ENCODE results near the gene MKRN2. TPM values are rescaled to one million over a fixed set of nuclear protein-coding genes. Genes with fewer than 3 reads are reported as not detected.
A peak's percentile ranks its signal among the peaks of the same experiment; 100 is the strongest.
"Not testable (repeated sequence)": the region's sequence is repeated elsewhere in the genome, so short reads cannot be mapped to it uniquely, and the experiment has no call there.

MKRN2 gene
- polyA plus RNA-seq, 1 experiment, result 62.3 TPM

GRCh38 chr3:12536423-12536822 is 20.5 kb upstream of the MKRN2 start:
- CTCF ChIA-PET, result interaction anchor here (0.7 to 2.7 kb wide), 6 partner anchors 53 to 401 kb away, joined by 3 to 25 read pairs (median 5); partner anchors contain the start of gene TSEN2
- Histone ChIP-seq H3K9me3 (ENCODE audit: control insufficient read depth, insufficient read depth, low read length) (no peaks in the 10 kb centered on the region), H3K27me3 (ENCODE audit: control insufficient read depth, insufficient read depth, low read length) (no peaks in the 10 kb centered on the region), H3K27ac (ENCODE audit: low read depth, low read length) (no peak overlapping the region), H3K4me3 (ENCODE audit: low read depth, low read length) (no peak overlapping the region)
- DNase-seq (ENCODE audit: low read depth, low spot score), result no peak
- POLR2A ChIA-PET, result interaction anchor here (1.0 kb wide), 1 partner anchor 28 kb away, joined by 5 read pairs; no protein-coding TSS in a partner anchor
- TF ChIP-seq CTCF (IDR thresholded peaks at IDR 0.05; ENCODE audit: low read depth, low read length), result peak; percentile 56

- ChIA-PET CTCF (interaction anchor here (0.7 kb wide), 1 partner anchor 14 kb away, joined by 3 read pairs; no protein-coding TSS in a partner anchor), POLR2A (no interaction called here)
- Histone ChIP-seq H3K4me3 (ENCODE audit: low read depth, low read length) (no peak overlapping the region), H3K9me3 (ENCODE audit: control insufficient read depth, insufficient read depth, low read length) (no peaks in the 10 kb centered on the region), H3K27me3 (ENCODE audit: control insufficient read depth, insufficient read depth, low read length) (no peaks in the 10 kb centered on the region), H3K27ac (ENCODE audit: low read depth, low read length) (no peak overlapping the region)
- DNase-seq (ENCODE audit: low read depth, low spot score), result no peak
- no peak for TF ChIP-seq CTCF (IDR thresholded peaks at IDR 0.05; ENCODE audit: low read depth, low read length)
These were observed 15.3 kb upstream of the MKRN2 start for GRCh38 chr3:12541625-12542024.

GRCh38 chr3:12543497-12543896 is 13.4 kb upstream of the MKRN2 start:
- ChIA-PET CTCF (interaction anchor here (0.5 to 1.2 kb wide), 2 partner anchors 17 to 408 kb away, joined by 4 to 5 read pairs; no protein-coding TSS in a partner anchor), POLR2A (interaction anchor here (1.1 kb wide), 1 partner anchor 9 kb away, joined by 3 read pairs; no protein-coding TSS in a partner anchor)
- H3K9me3 ChIP-seq (ENCODE audit: control insufficient read depth, insufficient read depth, low read length); H3K4me3 ChIP-seq (ENCODE audit: low read depth, low read length); DNase-seq (ENCODE audit: low read depth, low spot score); H3K27ac ChIP-seq (ENCODE audit: low read depth, low read length); H3K27me3 ChIP-seq (ENCODE audit: control insufficient read depth, insufficient read depth, low read length): not testable (repeated sequence)

GRCh38 chr3:12544652-12545472 is 12.0 kb upstream of the MKRN2 start:
- Histone ChIP-seq H3K27me3 (ENCODE audit: control insufficient read depth, insufficient read depth, low read length) (no peaks in the 10 kb centered on the region), H3K9me3 (ENCODE audit: control insufficient read depth, insufficient read depth, low read length) (no peaks in the 10 kb centered on the region), H3K4me3 (ENCODE audit: low read depth, low read length) (no peak overlapping the region), H3K27ac (ENCODE audit: low read depth, low read length) (no peak overlapping the region)
- TF ChIP-seq CTCF (IDR thresholded peaks at IDR 0.05; ENCODE audit: low read depth, low read length), result no peak
- no peak for DNase-seq (ENCODE audit: low read depth, low spot score)
- ChIA-PET CTCF (interaction anchor here (1.0 to 1.2 kb wide), 2 partner anchors 175 to 410 kb away, joined by 3 read pairs; no protein-coding TSS in a partner anchor), POLR2A (no interaction called here)

GRCh38 chr3:12545473-12545791 is 11.5 kb upstream of the MKRN2 start, which contains the start of gene MKRN2OS:
Gene MKRN2OS (minus strand): TSS chr3:12545499. CDS start chr3:12545464, 35 bp downstream.
- no peak within 1 kb of the TSS for H3K27ac ChIP-seq (ENCODE audit: low read depth, low read length)
- POLR2A ChIA-PET, result no interaction called here
- H3K4me3 ChIP-seq (ENCODE audit: low read depth, low read length), result no peak within 1 kb of the TSS
- H3K9me3 ChIP-seq (ENCODE audit: control insufficient read depth, insufficient read depth, low read length), result no peaks in the 10 kb centered on the region
- no peak for TF ChIP-seq CTCF (IDR thresholded peaks at IDR 0.05; ENCODE audit: low read depth, low read length)
- DNase-seq (ENCODE audit: low read depth, low spot score), result no peak
- CTCF ChIA-PET, result interaction anchor here (1.0 to 1.2 kb wide), 2 partner anchors 175 to 410 kb away, joined by 3 read pairs; no protein-coding TSS in a partner anchor
- no peaks in the 10 kb centered on the region for H3K27me3 ChIP-seq (ENCODE audit: control insufficient read depth, insufficient read depth, low read length)
